Stimulated activated naive CD8-positive, alpha-beta T cell treated with anti-CD3 and anti-CD28 coated beads, Interleukin-15, Interleukin-2, amounts not matched to agents 100 U/mL and 50 U/mL, for 24 hours (primary cell): ENCODE measurements around the gene ADGRV1.
A peak's percentile ranks its signal among the peaks of the same experiment; 100 is the strongest.

Source experiments
- ATAC-seq: fragments of 150-1000 bp; cut with Tn5 transposase; one replicate; pipeline ENCODE4 v1.10.0; 2021
- DNase-seq: peaks from one replicate; pipeline ENCODE4 v3.0.0; 2021

ADGRV1 gene

GRCh38 chr5:90558344-90559192, at the start of gene ADGRV1:
Gene ADGRV1, plus strand, starts transcription at chr5:90558797. Its CDS starts 99 bp downstream, at chr5:90558896.
- ATAC-seq (peak; percentile 59), DNase-seq (peak; percentile 9)

- DNase-seq: no peak
- no peak for ATAC-seq
Observed at GRCh38 chr5:90510438-90510837, 48.2 kb upstream of the ADGRV1 start.

GRCh38 chr5:90514520-90514919, 44.1 kb upstream of the ADGRV1 start:
- ATAC-seq (no peak), DNase-seq (no peak)

- DNase-seq (no peak), ATAC-seq (no peak)
Observed at GRCh38 chr5:90518661-90519060, 39.9 kb upstream of the ADGRV1 start.

- ATAC-seq: no peak
Observed at GRCh38 chr5:90519081-90519480, 39.5 kb upstream of the ADGRV1 start.

GRCh38 chr5:90528601-90529193, 29.9 kb upstream of the ADGRV1 start:
- peak; percentile 2 for ATAC-seq
- DNase-seq: no peak

More at GRCh38 chr5:90519081-90519480, 39.5 kb upstream of the ADGRV1 start:
- DNase-seq: no peak

GRCh38 chr5:90529194-90529938, 29.2 kb upstream of the ADGRV1 start, which contains the start of gene LYSMD3:
Gene LYSMD3, minus strand, starts transcription at chr5:90529584. Its CDS starts 4,295 bp downstream, at chr5:90525289.
- DNase-seq (peak; percentile 96), ATAC-seq (peak; percentile 96)

GRCh38 chr5:90529939-90530677, 28.5 kb upstream of the ADGRV1 start:
- ATAC-seq (peak; percentile 57), DNase-seq (peak; percentile 60)

- DNase-seq (no peak), ATAC-seq (no peak)
Observed at GRCh38 chr5:90530736-90531487, 27.7 kb upstream of the ADGRV1 start.

GRCh38 chr5:90533794-90534193, 24.8 kb upstream of the ADGRV1 start:
- DNase-seq (no peak), ATAC-seq (no peak)

GRCh38 chr5:90534922-90535321, 23.7 kb upstream of the ADGRV1 start:
- DNase-seq (no peak), ATAC-seq (no peak)

- ATAC-seq (no peak), DNase-seq (no peak)
Observed at GRCh38 chr5:90542827-90543519, 15.6 kb upstream of the ADGRV1 start.

GRCh38 chr5:90545511-90545910, 13.1 kb upstream of the ADGRV1 start:
- ATAC-seq (no peak), DNase-seq (no peak)

- DNase-seq (no peak), ATAC-seq (no peak)
Observed at GRCh38 chr5:90546216-90546837, 12.3 kb upstream of the ADGRV1 start.

- no peak for ATAC-seq
- DNase-seq: no peak
Observed at GRCh38 chr5:90547072-90547536, 11.5 kb upstream of the ADGRV1 start.

- DNase-seq (no peak), ATAC-seq (no peak)
Observed at GRCh38 chr5:90548069-90548593, 10.5 kb upstream of the ADGRV1 start.

GRCh38 chr5:90549223-90549622, 9.4 kb upstream of the ADGRV1 start:
- DNase-seq (no peak), ATAC-seq (no peak)

GRCh38 chr5:90549729-90550275, 8.8 kb upstream of the ADGRV1 start:
- no peak for ATAC-seq
- DNase-seq: no peak

GRCh38 chr5:90550963-90551362, 7.6 kb upstream of the ADGRV1 start:
- ATAC-seq (no peak), DNase-seq (no peak)

GRCh38 chr5:90551376-90551775, 7.2 kb upstream of the ADGRV1 start:
- no peak for DNase-seq

More at GRCh38 chr5:90551376-90551775, 7.2 kb upstream of the ADGRV1 start:
- ATAC-seq: no peak
